CD4-positive, alpha-beta memory T cell (primary cell): ENCODE measurements around the gene ALK. TPM values are rescaled to one million over a fixed set of nuclear protein-coding genes. Genes with fewer than 3 reads are reported as not detected.

Experiments used
- CTCF ChIA-PET: fragments of 350-600 bp; sonication (Branson Sonifier 250); formaldehyde crosslinking; loops from one replicate; lab custom pipeline; 2021; ENCODE audit warnings: inconsistent platforms; ENCODE audit not compliant: partially characterized antibody; lab: Charles Lee
- POLR2A ChIA-PET: fragments of 350-600 bp; sonication (Branson Sonifier 250); formaldehyde crosslinking; loops from one replicate; lab custom pipeline; 2021; ENCODE audit not compliant: partially characterized antibody; lab: Charles Lee
- DNase-seq, 5 donors: peaks; one replicate each; pipeline versions ENCODE4 v3.0.0 to v3.0.0-alpha.2; 2020 to 2022; ENCODE audit warnings: mixed read lengths in 1 of 5
- H3K27ac ChIP-seq: one replicate; pipeline ENCODE4 v1.7.0; 2013; ENCODE audit warnings: low read depth, low read length
- H3K27me3 ChIP-seq: 2 replicates; pipeline ENCODE4 v1.7.0; 2013; ENCODE audit warnings: mild to moderate bottlenecking, low read length, moderate library complexity; ENCODE audit not compliant: insufficient read depth
- H3K36me3 ChIP-seq: 2 replicates; pipeline ENCODE4 v1.7.0; 2013; ENCODE audit warnings: mild to moderate bottlenecking, low read length, moderate library complexity; ENCODE audit not compliant: insufficient read depth
- H3K4me1 ChIP-seq: 2 replicates; pipeline ENCODE4 v1.7.0; 2013; ENCODE audit warnings: mild to moderate bottlenecking, low read length, moderate library complexity; ENCODE audit not compliant: insufficient read depth
- H3K4me3 ChIP-seq, 2 donors: one replicate each; pipeline ENCODE4 v1.7.0; 2013; ENCODE audit warnings: low read length in 2 of 2, mild to moderate bottlenecking in 1 of 2
- H3K9me3 ChIP-seq, 2 donors: one replicate each; pipeline ENCODE4 v1.7.0; 2013; ENCODE audit warnings: low read length in 2 of 2, control low read depth in 1 of 2; ENCODE audit not compliant: control insufficient read depth in 1 of 2
- H3K27ac Mint-ChIP-seq, 7 donors: one replicate each; pipeline ENCODE4 v1.8.0; 2020 to 2021; ENCODE audit warnings: mixed read lengths in 7 of 7, mild to moderate bottlenecking in 6 of 7, inconsistent platforms in 3 of 7, moderate library complexity in 3 of 7
- H3K27me3 Mint-ChIP-seq, 2 donors: one replicate each; pipeline ENCODE4 v1.8.0; 2020 to 2021; ENCODE audit warnings: mixed read lengths in 2 of 2
- H3K36me3 Mint-ChIP-seq, 2 donors: one replicate each; pipeline ENCODE4 v1.8.0; 2020 to 2021; ENCODE audit warnings: mixed read lengths in 2 of 2, inconsistent platforms in 1 of 2, mild to moderate bottlenecking in 1 of 2
- H3K4me1 Mint-ChIP-seq, 4 donors: one replicate each; pipeline ENCODE4 v1.8.0; 2020 to 2021; ENCODE audit warnings: mixed read lengths in 4 of 4, mild to moderate bottlenecking in 1 of 4
- H3K4me3 Mint-ChIP-seq, 8 donors: one replicate each; pipeline ENCODE4 v1.8.0; 2020 to 2021; ENCODE audit warnings: mixed read lengths in 8 of 8, mild to moderate bottlenecking in 7 of 8, moderate library complexity in 6 of 8, inconsistent platforms in 3 of 8
- H3K9me3 Mint-ChIP-seq, 8 donors: one replicate each; pipeline ENCODE4 v1.8.0; 2020 to 2021; ENCODE audit warnings: mixed read lengths in 8 of 8, mild to moderate bottlenecking in 5 of 8, inconsistent platforms in 3 of 8, moderate library complexity in 1 of 8
- intact Hi-C: fragments of 100-400 bp; cut with micrococcal nuclease; formaldehyde crosslinking; loops from one replicate; pipeline ENCODE4 v1.15.1; 2023
- polyA plus RNA-seq, 2 donors: library from polyadenylated mRNA; unstranded; fragments of 300-500 nt; fragmentation: Illumina TruSeq; gene quantifications; one replicate each; pipeline ENCODE4 v1.2.3, GENCODE V29; 2021
- total RNA-seq, 2 experiments: library from RNA; stranded (reverse); gene quantifications; one replicate each; pipeline ENCODE4 v1.2.3, GENCODE V29; 2021

Gene ALK
- total and polyA plus RNA-seq, 4 experiments from 2014 or later = 0.07 TPM; not detected in 3

DNA sequence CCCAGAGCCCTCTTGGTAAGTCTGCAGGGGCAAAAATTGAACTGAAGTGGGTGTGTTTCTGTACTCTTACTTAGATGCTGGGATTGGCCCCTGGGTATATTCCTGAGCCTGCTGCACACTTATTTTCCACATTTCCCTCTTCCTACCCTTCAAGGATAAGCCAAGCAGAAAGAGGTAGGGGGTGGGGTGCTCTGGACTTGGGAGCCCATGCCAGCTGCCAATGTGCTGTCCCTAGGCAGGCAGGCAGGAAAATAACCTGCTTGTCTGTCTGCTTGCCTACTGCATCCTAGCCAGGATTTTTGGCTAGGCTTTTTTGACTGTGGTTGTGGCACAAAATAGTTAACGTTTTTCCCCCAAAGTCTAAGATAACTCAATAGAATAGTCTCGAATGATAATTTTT is 234.3 kb downstream of the ALK start:
- Mint-ChIP-seq H3K27me3 (peaks cover 6 to 10% of the 10 kb centered on the region in 2 donors), H3K27ac (no peak overlapping the region), H3K36me3 (no peaks in the 10 kb centered on the region), H3K9me3 (peaks cover 0 to 3% (median 0%) of the 10 kb centered on the region in 8 donors), H3K4me3 (no peak overlapping the region), H3K4me1 (no peaks in the 10 kb centered on the region)
- ChIA-PET CTCF (no interaction called here), POLR2A (no interaction called here)
- H3K4me3 ChIP-seq = no peak overlapping the region
- no peak overlapping the region for H3K27ac ChIP-seq
- DNase-seq = no peak
- H3K27me3 ChIP-seq = no peaks in the 10 kb centered on the region
- H3K4me1 ChIP-seq = no peaks in the 10 kb centered on the region
- H3K36me3 ChIP-seq = no peaks in the 10 kb centered on the region
- intact Hi-C loops = no loop called here
- H3K9me3 ChIP-seq = no peaks in the 10 kb centered on the region

DNA sequence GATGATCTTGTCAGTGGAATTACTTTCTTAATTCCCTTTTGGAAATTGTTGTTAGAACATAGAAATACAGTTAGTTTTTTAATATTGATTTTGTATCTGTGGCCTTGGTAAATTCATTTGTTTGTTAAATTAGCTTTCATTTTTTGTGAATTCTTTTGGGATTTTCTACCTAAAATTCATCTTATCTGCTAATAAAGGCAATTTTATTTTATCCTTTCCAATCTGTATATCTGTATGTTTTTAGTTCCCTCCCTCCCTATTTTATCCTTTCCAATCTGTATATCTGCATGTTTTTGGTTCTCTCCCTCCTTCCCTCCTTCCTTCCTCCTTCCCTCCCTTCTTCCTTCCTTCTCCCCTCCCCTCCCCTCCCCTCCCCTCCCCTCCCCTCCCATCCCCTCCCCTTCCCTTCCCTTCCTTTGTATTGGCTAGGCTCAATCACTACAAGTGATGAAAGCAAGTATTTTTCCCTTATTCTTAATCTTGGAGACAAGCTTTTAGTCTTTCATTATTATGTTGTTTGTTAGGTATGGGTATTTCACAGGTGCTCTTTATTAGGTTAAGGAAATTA is 244.4 kb downstream of the ALK start:
- H3K27ac ChIP-seq = no peak overlapping the region
- Mint-ChIP-seq H3K4me1 (no peaks in the 10 kb centered on the region), H3K36me3 (no peaks in the 10 kb centered on the region), H3K27ac (no peak overlapping the region), H3K27me3 (peaks cover 6 to 7% of the 10 kb centered on the region in 2 donors), H3K9me3 (peaks cover 0 to 7% (median 4%) of the 10 kb centered on the region in 8 donors), H3K4me3 (no peak overlapping the region)
- no peaks in the 10 kb centered on the region for H3K9me3 ChIP-seq
- DNase-seq = no peak
- peaks cover 4% of the 10 kb centered on the region for H3K27me3 ChIP-seq
- H3K4me1 ChIP-seq = no peaks in the 10 kb centered on the region
- H3K36me3 ChIP-seq = no peaks in the 10 kb centered on the region
- intact Hi-C loops = no loop called here
- POLR2A ChIA-PET = no interaction called here
- no peak overlapping the region for H3K4me3 ChIP-seq
- CTCF ChIA-PET = no interaction called here

DNA sequence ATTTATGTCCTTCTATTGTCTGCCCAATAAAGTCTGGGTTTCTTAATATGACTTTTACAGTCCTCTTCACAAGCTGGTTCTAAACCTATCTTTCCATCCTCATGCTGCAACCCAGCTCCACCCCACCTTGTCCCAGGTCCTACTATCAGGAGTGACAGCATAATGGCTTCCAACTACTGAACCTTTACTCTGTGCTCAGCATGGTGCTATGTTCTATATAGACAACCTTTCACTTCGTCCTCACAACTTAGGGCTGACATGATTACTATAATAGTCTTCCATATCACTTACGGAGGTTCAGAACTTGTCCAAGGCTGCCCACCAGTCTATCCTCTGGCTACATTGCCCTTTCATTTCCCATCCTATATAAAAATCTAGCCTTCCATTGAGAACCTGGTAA is 256.8 kb downstream of the ALK start:
- ChIA-PET POLR2A (no interaction called here), CTCF (no interaction called here)
- Mint-ChIP-seq H3K9me3 (peaks cover 0 to 12% (median 3%) of the 10 kb centered on the region in 8 donors), H3K27me3 (peaks cover 4 to 5% of the 10 kb centered on the region in 2 donors), H3K4me3 (no peak overlapping the region), H3K4me1 (no peaks in the 10 kb centered on the region), H3K27ac (no peak overlapping the region), H3K36me3 (no peaks in the 10 kb centered on the region)
- Histone ChIP-seq H3K4me1 (no peaks in the 10 kb centered on the region), H3K4me3 (no peak overlapping the region), H3K27ac (no peak overlapping the region), H3K27me3 (no peaks in the 10 kb centered on the region), H3K36me3 (no peaks in the 10 kb centered on the region), H3K9me3 (no peaks in the 10 kb centered on the region)
- DNase-seq = no peak
- intact Hi-C loops = no loop called here

DNA sequence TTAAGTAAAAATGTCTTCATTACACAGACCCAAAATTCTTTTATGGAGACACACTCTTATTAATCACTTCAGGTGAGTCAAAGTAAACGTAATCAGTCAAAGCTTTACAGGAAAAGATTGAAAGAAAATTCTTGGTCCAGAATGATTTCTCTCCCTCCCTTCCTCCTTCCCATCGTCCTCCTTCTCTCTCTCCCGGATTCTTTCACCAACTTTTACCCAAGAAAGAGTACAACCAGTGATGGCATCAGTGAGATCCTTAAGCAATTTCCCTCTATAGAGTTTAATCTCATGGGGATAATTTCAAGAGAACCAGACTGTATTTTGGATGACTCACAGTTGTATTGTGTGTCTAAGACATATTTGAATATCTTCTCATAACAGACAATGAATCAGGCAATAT is 258.1 kb downstream of the ALK start:
- Histone ChIP-seq H3K4me1 (no peaks in the 10 kb centered on the region), H3K36me3 (no peaks in the 10 kb centered on the region), H3K9me3 (no peaks in the 10 kb centered on the region), H3K27me3 (no peaks in the 10 kb centered on the region), H3K27ac (no peak overlapping the region), H3K4me3 (no peak overlapping the region)
- DNase-seq = no peak
- Mint-ChIP-seq H3K9me3 (peaks cover 0 to 4% (median 0%) of the 10 kb centered on the region in 8 donors), H3K27me3 (peaks cover 2 to 5% of the 10 kb centered on the region in 2 donors), H3K27ac (no peak overlapping the region), H3K4me3 (no peak overlapping the region), H3K36me3 (no peaks in the 10 kb centered on the region), H3K4me1 (no peaks in the 10 kb centered on the region)
- intact Hi-C loops = no loop called here
- POLR2A ChIA-PET = no interaction called here
- CTCF ChIA-PET = no interaction called here

GRCh38 chr2:29662861-29663260 is 258.5 kb downstream of the ALK start:
- no peaks in the 10 kb centered on the region for H3K4me1 Mint-ChIP-seq
- intact Hi-C loops = no loop called here
- H3K4me3 ChIP-seq = no peak overlapping the region
- no peak for DNase-seq
- H3K9me3 Mint-ChIP-seq = peaks cover 0 to 4% (median 0%) of the 10 kb centered on the region in 8 donors
- POLR2A ChIA-PET = no interaction called here
- H3K27ac Mint-ChIP-seq = no peak overlapping the region
- no peak overlapping the region for H3K27ac ChIP-seq
- H3K9me3 ChIP-seq = no peaks in the 10 kb centered on the region
- no peaks in the 10 kb centered on the region for H3K4me1 ChIP-seq
- H3K4me3 Mint-ChIP-seq = no peak overlapping the region
- CTCF ChIA-PET = no interaction called here
- H3K27me3 Mint-ChIP-seq = peaks cover 0 to 5% of the 10 kb centered on the region in 2 donors
- no peaks in the 10 kb centered on the region for H3K27me3 ChIP-seq
- no peaks in the 10 kb centered on the region for H3K36me3 ChIP-seq
- no peaks in the 10 kb centered on the region for H3K36me3 Mint-ChIP-seq

DNA sequence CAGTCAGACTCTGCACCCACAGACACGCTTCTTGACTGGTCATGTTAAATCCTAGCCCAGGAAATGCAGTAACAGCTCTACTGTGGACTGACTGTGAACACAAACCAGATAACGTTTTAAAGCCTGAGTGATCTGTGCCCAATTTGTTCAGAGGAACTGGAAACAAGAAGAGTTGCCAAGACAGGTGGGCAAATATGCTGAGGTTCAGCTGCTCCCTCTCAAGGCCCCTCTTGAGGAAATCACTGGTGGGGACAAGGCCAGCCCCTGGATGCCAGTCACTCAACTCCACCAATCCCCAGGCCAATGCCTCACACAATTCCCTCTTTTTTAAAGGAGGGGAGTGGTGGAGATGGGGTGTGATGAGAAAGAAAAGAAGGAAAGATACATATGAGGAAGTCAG is 261.2 kb downstream of the ALK start:
- Histone ChIP-seq H3K27ac (no peak overlapping the region), H3K9me3 (no peaks in the 10 kb centered on the region), H3K36me3 (no peaks in the 10 kb centered on the region), H3K4me1 (no peaks in the 10 kb centered on the region), H3K4me3 (no peak overlapping the region), H3K27me3 (no peaks in the 10 kb centered on the region)
- peaks cover 0 to 3% (median 0%) of the 10 kb centered on the region in 8 donors for H3K9me3 Mint-ChIP-seq
- POLR2A ChIA-PET = no interaction called here
- CTCF ChIA-PET = no interaction called here
- peaks cover 0 to 8% of the 10 kb centered on the region in 2 donors for H3K27me3 Mint-ChIP-seq
- H3K36me3 Mint-ChIP-seq = no peaks in the 10 kb centered on the region
- intact Hi-C loops = no loop called here
- H3K4me3 Mint-ChIP-seq = no peak overlapping the region
- H3K4me1 Mint-ChIP-seq = no peaks in the 10 kb centered on the region
- H3K27ac Mint-ChIP-seq = no peak overlapping the region
- DNase-seq = no peak

- ChIA-PET POLR2A (no interaction called here), CTCF (no interaction called here)
- Histone ChIP-seq H3K9me3 (no peaks in the 10 kb centered on the region), H3K27ac (no peak overlapping the region), H3K27me3 (no peaks in the 10 kb centered on the region), H3K4me3 (no peak overlapping the region), H3K4me1 (no peaks in the 10 kb centered on the region), H3K36me3 (no peaks in the 10 kb centered on the region)
- no peak for DNase-seq
- H3K27me3 Mint-ChIP-seq = peaks cover 0 to 8% of the 10 kb centered on the region in 2 donors
- H3K36me3 Mint-ChIP-seq = no peaks in the 10 kb centered on the region
- intact Hi-C loops = no loop called here
- H3K27ac Mint-ChIP-seq = no peak overlapping the region
- H3K9me3 Mint-ChIP-seq = peaks cover 0 to 3% (median 0%) of the 10 kb centered on the region in 8 donors
- no peak overlapping the region for H3K4me3 Mint-ChIP-seq
- no peaks in the 10 kb centered on the region for H3K4me1 Mint-ChIP-seq
These were observed 262.2 kb downstream of the ALK start for GRCh38 chr2:29659178-29659577.
